ENCODE data around the gene SLC35G2.

Gene SLC35G2

DNA sequence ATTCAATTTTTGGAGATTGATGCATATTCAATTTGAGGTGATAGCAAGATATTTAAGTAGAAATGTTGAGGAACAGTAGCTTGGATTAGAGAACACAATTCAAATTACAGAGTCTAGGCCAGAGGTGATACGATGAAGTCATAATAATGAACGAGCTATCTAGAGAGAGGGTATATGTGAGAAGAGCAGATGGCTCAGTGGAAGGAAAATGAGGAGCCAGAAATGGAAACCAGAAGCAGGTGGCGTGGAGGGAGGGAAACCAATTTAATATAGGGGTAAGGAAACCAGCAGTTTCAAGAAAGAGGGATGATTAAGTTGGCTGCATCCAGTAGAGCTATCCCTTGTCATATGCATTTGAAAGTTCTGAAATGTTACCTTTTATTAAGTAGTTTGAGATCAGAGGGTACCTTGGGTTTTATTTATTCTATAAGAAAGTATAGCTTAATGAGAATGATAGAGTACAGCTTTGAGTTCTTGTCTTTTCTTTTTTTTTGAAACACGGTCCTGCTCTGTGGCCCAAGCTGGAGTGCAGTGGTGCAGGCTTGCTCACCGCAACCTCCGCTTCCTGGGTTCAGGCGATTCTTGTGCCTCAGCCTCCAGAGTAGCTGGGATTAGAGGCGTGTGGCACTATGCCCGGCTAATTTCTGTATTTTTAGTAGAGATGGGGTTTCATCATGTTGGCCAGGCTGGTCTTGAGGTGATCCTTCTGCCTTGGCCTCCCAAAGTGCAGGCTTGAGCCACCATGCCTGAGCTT lies 65.2 kb downstream of the SLC35G2 start:
- Histone ChIP-seq H3K9ac (ENCODE audit: low read length) (no peak overlapping the region), H2AFZ (ENCODE audit: low read length) (no peak overlapping the region), H3F3A (ENCODE audit: insufficient read depth, low read length) (peaks cover 11% of the 10 kb centered on the region), H3K4me2 (ENCODE audit: low read depth, low read length) (peak overlapping the region; percentile 54), H4K20me1 (ENCODE audit: insufficient read depth, low read length) (no peaks in the 10 kb centered on the region), H3K9me2 (replicated peaks; ENCODE audit: insufficient read depth, low read length) (no peaks in the 10 kb centered on the region), H3K4me3 (ENCODE audit: low read length) (no peak overlapping the region), H3K36me3 (replicated peaks; ENCODE audit: insufficient read depth, low read length) (no peaks in the 10 kb centered on the region), H3K27ac (ENCODE audit: low read length) (peak overlapping the region; percentile 17; the same call in 1 of the 2 replicates), H3K9me3 (replicated peaks; ENCODE audit: insufficient read depth, low read length) (no peaks in the 10 kb centered on the region), H3K79me2 (ENCODE audit: low read length) (peaks cover 87% of the 10 kb centered on the region), H3K4me1 (ENCODE audit: low read length) (peaks cover 28% of the 10 kb centered on the region), H3K27me3 (replicated peaks; ENCODE audit: insufficient read depth, low read length) (no peaks in the 10 kb centered on the region)
- TF ChIP-seq EZH2phosphoT487 (IDR thresholded peaks at IDR 0.05; ENCODE audit: low read length) (no peak), EZH2 (optimal IDR thresholded peaks at IDR 0.05; ENCODE audit: low read depth, low read length) (no peak)
- TF ChIP-seq, protein P1, sequence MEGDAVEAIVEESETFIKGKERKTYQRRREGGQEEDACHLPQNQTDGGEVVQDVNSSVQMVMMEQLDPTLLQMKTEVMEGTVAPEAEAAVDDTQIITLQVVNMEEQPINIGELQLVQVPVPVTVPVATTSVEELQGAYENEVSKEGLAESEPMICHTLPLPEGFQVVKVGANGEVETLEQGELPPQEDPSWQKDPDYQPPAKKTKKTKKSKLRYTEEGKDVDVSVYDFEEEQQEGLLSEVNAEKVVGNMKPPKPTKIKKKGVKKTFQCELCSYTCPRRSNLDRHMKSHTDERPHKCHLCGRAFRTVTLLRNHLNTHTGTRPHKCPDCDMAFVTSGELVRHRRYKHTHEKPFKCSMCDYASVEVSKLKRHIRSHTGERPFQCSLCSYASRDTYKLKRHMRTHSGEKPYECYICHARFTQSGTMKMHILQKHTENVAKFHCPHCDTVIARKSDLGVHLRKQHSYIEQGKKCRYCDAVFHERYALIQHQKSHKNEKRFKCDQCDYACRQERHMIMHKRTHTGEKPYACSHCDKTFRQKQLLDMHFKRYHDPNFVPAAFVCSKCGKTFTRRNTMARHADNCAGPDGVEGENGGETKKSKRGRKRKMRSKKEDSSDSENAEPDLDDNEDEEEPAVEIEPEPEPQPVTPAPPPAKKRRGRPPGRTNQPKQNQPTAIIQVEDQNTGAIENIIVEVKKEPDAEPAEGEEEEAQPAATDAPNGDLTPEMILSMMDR (IDR thresholded peaks at IDR 0.05; ENCODE audit: low read length), result no peak
- peak; percentile 22 for DNase-seq

DNA sequence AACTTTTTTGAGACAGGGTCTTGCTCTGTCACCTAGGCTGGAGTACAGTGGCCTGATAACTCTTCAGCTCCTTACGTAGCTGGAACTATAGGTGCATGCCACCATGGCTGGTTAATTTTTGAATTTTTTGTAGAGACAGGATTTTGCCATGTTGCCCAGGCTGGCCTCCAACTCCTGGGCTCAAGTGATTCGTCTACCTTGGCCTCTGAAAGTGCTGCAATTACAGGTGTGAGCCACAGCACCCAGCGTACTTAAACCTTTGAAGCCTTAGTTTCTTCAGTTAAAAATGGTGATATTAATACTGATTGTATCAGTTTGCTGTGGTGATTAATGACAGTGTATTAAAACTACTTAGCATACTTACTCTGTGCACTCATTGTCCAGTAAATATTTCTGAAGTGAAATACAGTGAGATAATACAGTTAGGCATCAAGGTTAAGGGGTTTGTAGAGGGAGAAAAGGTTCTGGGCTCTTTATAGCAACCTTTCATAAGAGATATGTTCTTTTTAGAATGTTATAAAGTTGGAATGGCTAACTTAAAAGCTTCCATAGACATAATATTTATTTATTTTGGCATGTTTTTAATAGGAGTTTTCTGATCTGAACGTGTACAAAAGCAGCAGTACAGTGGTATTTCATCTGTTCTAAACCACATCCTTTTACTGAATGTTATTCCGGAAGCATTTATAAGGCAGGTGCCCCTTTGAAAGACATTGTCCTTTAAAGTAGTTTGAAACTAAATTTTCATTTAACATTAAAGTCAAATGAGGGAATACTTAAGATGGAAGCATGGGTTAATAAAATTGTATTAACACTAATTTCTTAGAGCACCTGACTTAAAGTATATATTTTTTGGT lies 66.7 kb downstream of the SLC35G2 start:
- Histone ChIP-seq H3K36me3 (replicated peaks; ENCODE audit: insufficient read depth, low read length) (no peaks in the 10 kb centered on the region), H3K9me2 (replicated peaks; ENCODE audit: insufficient read depth, low read length) (no peaks in the 10 kb centered on the region), H3K27ac (ENCODE audit: low read length) (peak overlapping the region; percentile 14; the same call in 1 of the 2 replicates), H3K27me3 (replicated peaks; ENCODE audit: insufficient read depth, low read length) (no peaks in the 10 kb centered on the region), H3K9ac (ENCODE audit: low read length) (no peak overlapping the region), H3K9me3 (replicated peaks; ENCODE audit: insufficient read depth, low read length) (no peaks in the 10 kb centered on the region), H2AFZ (ENCODE audit: low read length) (no peak overlapping the region), H3K4me3 (ENCODE audit: low read length) (no peak overlapping the region), H3F3A (ENCODE audit: insufficient read depth, low read length) (peaks cover 11% of the 10 kb centered on the region), H3K4me1 (ENCODE audit: low read length) (peaks cover 28% of the 10 kb centered on the region), H3K4me2 (ENCODE audit: low read depth, low read length) (peak overlapping the region; percentile 21; the same call in 1 of the 2 replicates), H4K20me1 (ENCODE audit: insufficient read depth, low read length) (no peaks in the 10 kb centered on the region), H3K79me2 (ENCODE audit: low read length) (peaks cover 94% of the 10 kb centered on the region)
- peak; percentile 46 for DNase-seq
- TF ChIP-seq, protein P1 (IDR thresholded peaks at IDR 0.05; ENCODE audit: low read length), result no peak
- TF ChIP-seq EZH2 (optimal IDR thresholded peaks at IDR 0.05; ENCODE audit: low read depth, low read length), result no peak
- no peak for TF ChIP-seq EZH2phosphoT487 (IDR thresholded peaks at IDR 0.05; ENCODE audit: low read length)

DNA sequence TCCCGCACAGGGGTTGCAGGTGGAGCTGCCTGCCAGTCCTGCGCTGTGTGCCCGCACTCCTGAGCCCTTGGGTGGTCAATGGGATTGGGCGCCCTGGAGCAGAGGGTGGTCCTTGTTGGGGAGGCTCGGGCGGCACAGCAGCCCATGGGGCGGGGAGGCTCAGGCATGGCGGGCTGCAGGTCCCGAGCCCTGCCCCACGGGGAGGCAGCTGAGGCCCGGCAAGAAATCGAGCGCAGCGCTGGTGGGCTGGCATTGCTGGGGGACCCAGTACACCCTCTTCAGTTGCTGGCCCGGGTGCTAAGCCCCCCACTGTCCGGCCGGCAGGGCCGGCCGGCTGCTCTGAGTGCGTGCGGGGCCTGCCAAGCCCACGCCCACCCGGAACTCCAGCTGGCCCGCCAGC lies 71.0 kb downstream of the SLC35G2 start:
- Histone ChIP-seq H3K36me3 (replicated peaks; ENCODE audit: insufficient read depth, low read length) (no peaks in the 10 kb centered on the region), H4K20me1 (ENCODE audit: insufficient read depth, low read length) (no peaks in the 10 kb centered on the region; the same call in 1 of the 2 replicates)
- DNase-seq, result no peak

More for the DNA sequence above, 71.0 kb downstream of the SLC35G2 start:
- Histone ChIP-seq H2AFZ (ENCODE audit: low read length) (no peak overlapping the region), H3K9me3 (replicated peaks; ENCODE audit: insufficient read depth, low read length) (no peaks in the 10 kb centered on the region), H3K4me1 (ENCODE audit: low read length) (peaks cover 12% of the 10 kb centered on the region; the same call in 1 of the 2 replicates), H3F3A (ENCODE audit: insufficient read depth, low read length) (no peaks in the 10 kb centered on the region), H3K27me3 (replicated peaks; ENCODE audit: insufficient read depth, low read length) (no peaks in the 10 kb centered on the region), H3K4me3 (ENCODE audit: low read length) (no peak overlapping the region), H3K9ac (ENCODE audit: low read length) (no peak overlapping the region), H3K9me2 (replicated peaks; ENCODE audit: insufficient read depth, low read length) (no peaks in the 10 kb centered on the region), H3K79me2 (ENCODE audit: low read length) (peaks cover 96% of the 10 kb centered on the region), H3K27ac (ENCODE audit: low read length) (no peak overlapping the region), H3K4me2 (ENCODE audit: low read depth, low read length) (no peak overlapping the region)
- TF ChIP-seq EZH2phosphoT487 (IDR thresholded peaks at IDR 0.05; ENCODE audit: low read length) (no peak), EZH2 (optimal IDR thresholded peaks at IDR 0.05; ENCODE audit: low read depth, low read length) (no peak)
- TF ChIP-seq, protein P1 (IDR thresholded peaks at IDR 0.05; ENCODE audit: low read length), result no peak
